Keratinocyte (primary cell): Measurements from ENCODE around the gene BSG.

Experiments
- EZH2 ChIP-seq: IDR thresholded peaks from one replicate; pipeline ENCODE4 v1.6.1; 2012; ENCODE audit warnings: inconsistent platforms, mild to moderate bottlenecking, low read length, moderate library complexity
- TF ChIP-seq, protein P1 (sequence below), 3 experiments: IDR thresholded peaks in 1 of 3; conservative IDR thresholded peaks in 1 of 3; optimal IDR thresholded peaks in 1 of 3; 2 replicates in 2 of 3; 3 replicates in 1 of 3; pipeline versions ENCODE3 to v1.5.1; 2011; ENCODE audit warnings: low read length in 3 of 3, mild to moderate bottlenecking in 3 of 3, moderate library complexity in 2 of 3, control low read depth in 1 of 3, inconsistent platforms in 1 of 3; ENCODE audit not compliant: insufficient read depth in 2 of 3; ENCODE audit errors: extremely low read depth in 1 of 3

DNA sequence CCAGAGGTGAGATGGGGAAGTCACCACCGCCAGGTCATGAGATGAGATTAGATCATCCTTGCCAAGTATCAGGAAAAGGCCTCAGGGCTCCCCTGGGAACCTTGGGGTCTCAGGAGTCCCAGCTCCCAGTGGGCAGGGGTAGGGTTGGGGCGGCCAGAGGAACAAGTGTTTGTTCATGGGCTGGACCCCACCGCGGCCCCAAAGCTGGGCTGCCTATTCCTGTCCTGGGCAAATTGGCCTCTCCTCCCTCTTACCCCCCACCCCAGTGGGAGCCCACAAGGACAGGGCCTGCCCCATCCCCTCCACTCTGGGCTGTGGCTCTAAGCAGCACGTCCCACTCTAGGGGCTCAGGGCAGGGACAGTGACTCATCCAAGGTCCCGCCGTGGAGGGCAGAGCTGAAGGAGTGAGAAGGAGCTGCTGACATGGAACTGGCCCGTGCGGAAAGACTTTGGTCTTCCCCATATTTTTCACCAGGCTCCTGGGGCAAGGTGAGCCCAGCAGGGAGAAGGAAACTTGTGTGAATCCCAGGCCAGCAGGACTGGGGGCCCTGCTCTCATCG, 13.2 kb downstream of the BSG start:
- no peak for TF ChIP-seq EZH2
- TF ChIP-seq, protein P1, sequence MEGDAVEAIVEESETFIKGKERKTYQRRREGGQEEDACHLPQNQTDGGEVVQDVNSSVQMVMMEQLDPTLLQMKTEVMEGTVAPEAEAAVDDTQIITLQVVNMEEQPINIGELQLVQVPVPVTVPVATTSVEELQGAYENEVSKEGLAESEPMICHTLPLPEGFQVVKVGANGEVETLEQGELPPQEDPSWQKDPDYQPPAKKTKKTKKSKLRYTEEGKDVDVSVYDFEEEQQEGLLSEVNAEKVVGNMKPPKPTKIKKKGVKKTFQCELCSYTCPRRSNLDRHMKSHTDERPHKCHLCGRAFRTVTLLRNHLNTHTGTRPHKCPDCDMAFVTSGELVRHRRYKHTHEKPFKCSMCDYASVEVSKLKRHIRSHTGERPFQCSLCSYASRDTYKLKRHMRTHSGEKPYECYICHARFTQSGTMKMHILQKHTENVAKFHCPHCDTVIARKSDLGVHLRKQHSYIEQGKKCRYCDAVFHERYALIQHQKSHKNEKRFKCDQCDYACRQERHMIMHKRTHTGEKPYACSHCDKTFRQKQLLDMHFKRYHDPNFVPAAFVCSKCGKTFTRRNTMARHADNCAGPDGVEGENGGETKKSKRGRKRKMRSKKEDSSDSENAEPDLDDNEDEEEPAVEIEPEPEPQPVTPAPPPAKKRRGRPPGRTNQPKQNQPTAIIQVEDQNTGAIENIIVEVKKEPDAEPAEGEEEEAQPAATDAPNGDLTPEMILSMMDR (optimal IDR thresholded peaks at IDR 0.05 in 1 of 3, IDR thresholded peaks at IDR 0.05 in 1 of 3, conservative IDR thresholded peaks at IDR 0.05 in 1 of 3; ENCODE audit: extremely low read depth in 1 of 3, insufficient read depth in 2 of 3, low read length in 3 of 3), result no peak
